ENCODE measurements around the gene EEF1G. TPM values are rescaled to one million over a fixed set of nuclear protein-coding genes. Genes with fewer than 3 reads are reported as not detected.

The EEF1G gene
- total and polyA plus RNA-seq, 9 of the 15 experiments (the other 6 are each of a cell fraction or from before 2014, with no cell fraction given), result 985 to 2,349 (median 2,035) TPM

- no peak for TF ChIP-seq ZNF398 (CRISPR knock-in tag; IDR thresholded peaks at IDR 0.05)
- no peak for TF ChIP-seq NCOA2 (IDR thresholded peaks at IDR 0.05; ENCODE audit: partially characterized antibody in 2 of 2)
- no peak for TF ChIP-seq ELF2 (CRISPR knock-in tag; IDR thresholded peaks at IDR 0.05)
- peak; percentile 95 to 97 for TF ChIP-seq RAD21 (CRISPR knock-in tag; conservative IDR thresholded peaks at IDR 0.05 in 1 of 2, IDR thresholded peaks at IDR 0.05 in 1 of 2)
- no peak for TF ChIP-seq ZNF655 (CRISPR knock-in tag; IDR thresholded peaks at IDR 0.05)
- TF ChIP-seq SMAD1 (IDR thresholded peaks at IDR 0.05; ENCODE audit: low read depth, low read length, partially characterized antibody), result no peak
- TF ChIP-seq ELK1 (CRISPR knock-in tag; IDR thresholded peaks at IDR 0.05), result no peak
- no peak for TF ChIP-seq ZNF584 (CRISPR knock-in tag; IDR thresholded peaks at IDR 0.05; ENCODE audit: low read depth)
- no peak for TF ChIP-seq MEIS2 (IDR thresholded peaks at IDR 0.05; ENCODE audit: partially characterized antibody)
- TF ChIP-seq GTF2E2 (tag; IDR thresholded peaks at IDR 0.05), result no peak
- TF ChIP-seq BCOR (IDR thresholded peaks at IDR 0.05), result no peak
- TF ChIP-seq ATF4 (CRISPR knock-in tag; IDR thresholded peaks at IDR 0.05), result peak; percentile 6; the same call in 1 of the 2 replicates
- TF ChIP-seq FOXA3 (CRISPR knock-in tag; conservative IDR thresholded peaks at IDR 0.05 in 1 of 2, IDR thresholded peaks at IDR 0.05 in 1 of 2), result peak in 1 of 2 experiments; percentile 79; a peak in 1 of 4 replicates
- TF ChIP-seq TBL1XR1 (IDR thresholded peaks at IDR 0.05; ENCODE audit: low read length in 2 of 2), result peak in 1 of 2 experiments; percentile 61; a peak in 1 of 4 replicates
- no peak for TF ChIP-seq GMEB1 (CRISPR knock-in tag; IDR thresholded peaks at IDR 0.05)
- TF ChIP-seq ZMIZ1 (IDR thresholded peaks at IDR 0.05; ENCODE audit: low read depth in 2 of 2, low read length in 2 of 2), result no peak
Observed at GRCh38 chr11:62560566-62561103, 13.1 kb downstream of the EEF1G start (continued).

All from K562 (cell line).